GM21576 (cell line): ENCODE results near the gene COCH.
"Not testable (repeated sequence)": the region's sequence is repeated elsewhere in the genome, so short reads cannot be mapped to it uniquely, and the experiment has no call there.

ENCODE experiments used
- ATAC-seq: cut with Tn5 transposase; IDR thresholded peaks from one replicate; pipeline ENCODE4 v1.9.1; 2021; ENCODE audit warnings: mild to moderate bottlenecking, moderate library complexity; ENCODE audit not compliant: unreplicated experiment

COCH gene

GRCh38 chr14:30921305-30921704, 46.9 kb downstream of the COCH start:
- no peak for ATAC-seq

DNA sequence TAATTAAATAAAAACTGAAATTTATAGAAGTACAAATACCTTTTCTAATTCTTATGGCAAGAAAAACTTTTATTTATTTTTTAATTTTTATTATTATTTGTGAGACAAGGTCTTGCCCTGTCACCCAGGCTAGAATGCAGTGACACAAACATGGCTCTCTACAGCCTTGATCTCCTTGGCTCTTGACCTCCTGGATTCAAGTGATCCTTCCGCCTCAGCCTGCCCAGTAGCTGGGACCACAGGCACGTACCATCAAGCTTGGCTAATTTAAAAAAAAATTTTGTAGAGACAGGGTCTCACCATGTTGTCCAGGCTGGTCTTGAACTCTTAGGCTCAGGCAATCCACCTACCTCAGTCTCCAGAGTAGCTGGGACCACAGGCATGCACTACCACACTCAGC, 47.4 kb downstream of the COCH start:
- ATAC-seq, result no peak

- ATAC-seq, result no peak
These were observed 50.9 kb downstream of the COCH start for GRCh38 chr14:30925254-30925653.

DNA sequence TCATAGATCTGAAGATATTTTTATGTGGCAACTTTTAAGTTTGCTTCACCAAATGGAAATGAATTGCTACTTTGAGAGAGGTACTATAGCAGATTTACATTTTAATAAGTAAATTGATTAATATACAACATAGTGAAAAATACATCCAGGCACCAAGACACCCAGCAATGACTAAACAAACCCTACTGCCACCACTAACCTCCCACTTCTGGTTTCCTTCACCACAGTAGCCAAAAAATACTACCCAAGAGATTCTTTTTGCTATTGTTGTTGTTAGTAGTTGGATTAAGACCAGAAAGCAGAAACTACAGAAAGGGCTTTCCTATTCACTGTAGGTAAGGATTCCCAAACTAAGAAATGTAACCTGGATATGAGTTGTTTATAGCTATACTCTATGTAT, 54.1 kb downstream of the COCH start:
- no peak for ATAC-seq

DNA sequence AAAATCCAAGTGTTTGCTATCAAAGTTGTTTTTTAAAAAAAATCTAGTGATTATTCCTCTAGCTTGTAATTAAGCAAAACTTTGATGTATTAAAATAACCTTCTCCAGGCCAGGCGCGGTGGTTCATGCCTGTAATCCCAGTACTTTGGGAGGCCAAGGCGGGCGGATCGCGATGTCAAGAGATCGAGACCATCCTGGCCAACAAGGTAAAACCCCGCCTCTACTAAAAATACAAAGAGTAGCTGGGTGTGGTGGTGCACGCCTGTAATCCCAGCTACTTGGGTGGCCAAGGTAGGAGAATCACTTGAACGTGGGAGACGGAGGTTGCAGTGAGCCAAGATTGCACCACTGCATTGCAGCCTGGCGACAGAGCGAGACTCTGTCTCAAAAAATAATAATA, 59.6 kb downstream of the COCH start:
- not testable (repeated sequence) for ATAC-seq

DNA sequence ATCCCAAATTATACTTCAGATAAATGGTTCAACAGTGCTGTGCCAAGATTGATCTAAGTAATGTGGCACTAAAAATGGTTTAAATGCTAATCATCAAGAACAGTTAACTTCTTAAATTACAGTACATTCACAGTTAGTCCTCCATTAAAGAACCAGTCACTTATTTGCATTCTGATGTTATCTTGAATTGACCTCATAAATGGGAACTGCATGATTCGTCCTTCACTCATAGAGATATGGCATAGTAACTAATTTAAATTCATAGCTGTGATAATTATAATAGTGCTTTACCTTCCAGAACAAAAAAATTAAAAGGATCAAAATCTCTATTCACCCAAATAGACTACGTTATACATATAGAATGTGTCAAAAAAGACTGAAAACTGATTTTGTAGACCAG, 61.1 kb downstream of the COCH start:
- no peak for ATAC-seq

DNA sequence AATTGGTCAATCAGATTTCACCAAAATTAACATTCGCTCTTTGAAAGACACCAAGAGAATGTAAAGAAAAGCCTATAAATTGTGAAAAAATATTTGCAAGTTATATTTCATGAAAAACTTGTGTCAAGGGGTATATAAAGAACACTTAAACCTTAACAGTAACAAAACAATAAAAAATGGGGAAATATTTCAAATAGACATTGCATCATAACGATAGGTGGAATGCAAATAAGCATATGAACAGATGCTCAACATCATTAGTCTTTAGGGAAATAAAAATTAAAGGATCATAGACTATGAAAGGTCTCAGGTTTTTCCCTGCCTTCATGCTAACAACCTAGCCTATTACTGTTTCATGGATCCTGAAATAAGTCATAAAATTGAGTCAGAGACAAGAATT, 64.3 kb downstream of the COCH start:
- ATAC-seq, result no peak
